H1 (cell line): Measurements from ENCODE around the gene EML5. TPM values are rescaled to one million over a fixed set of nuclear protein-coding genes. Genes with fewer than 3 reads are reported as not detected.

Experiments
- CTCF ChIA-PET: fragments of 300-600 bp; sonication (Branson Sonifier 250); formaldehyde crosslinking; loops from one replicate; lab custom pipeline; 2021; ENCODE audit not compliant: partially characterized antibody; lab: Charles Lee
- POLR2A ChIA-PET: fragments of 300-600 bp; sonication (Branson Sonifier 250); formaldehyde crosslinking; loops from one replicate; lab custom pipeline; 2021; ENCODE audit warnings: inconsistent platforms; ENCODE audit not compliant: partially characterized antibody; lab: Charles Lee
- DNase-seq, 2 experiments: peaks; one replicate each; pipeline versions ENCODE4 v3.0.0 to v3.0.0-alpha.2; 2010 to 2022; ENCODE audit warnings: low spot score in 2 of 2, low read depth in 1 of 2, mixed read lengths in 1 of 2
- FAIRE-seq: peaks from 2 replicates; lab custom pipeline; 2011; peaks lifted over from hg19 to GRCh38; lab: Jason Lieb, UNC
- H2AFZ ChIP-seq: 2 replicates; pipeline ENCODE4 v1.8.1; 2012; ENCODE audit warnings: low read length, inconsistent platforms
- H2AK5ac ChIP-seq: 2 replicates; pipeline ENCODE4 v1.6.1; 2013; ENCODE audit warnings: low read depth, low read length
- H2BK120ac ChIP-seq: replicated peaks from 2 replicates; pipeline ENCODE3; 2013; ENCODE audit warnings: low read depth, low read length, inconsistent platforms
- H2BK12ac ChIP-seq: 2 replicates; pipeline ENCODE4 v1.6.1; 2013; ENCODE audit warnings: low read depth, low read length
- H2BK15ac ChIP-seq: 2 replicates; pipeline ENCODE4 v1.6.1; 2013; ENCODE audit warnings: low read length
- H2BK20ac ChIP-seq: 2 replicates; pipeline ENCODE4 v1.6.1; 2013; ENCODE audit warnings: low read length
- H2BK5ac ChIP-seq: 2 replicates; pipeline ENCODE4 v1.6.1; 2013; ENCODE audit warnings: low read depth, low read length
- H3K14ac ChIP-seq: 2 replicates; pipeline ENCODE4 v1.6.1; 2013; ENCODE audit warnings: inconsistent platforms; ENCODE audit not compliant: insufficient read length
- H3K18ac ChIP-seq: 2 replicates; pipeline ENCODE4 v1.6.1; 2013; ENCODE audit warnings: low read length; ENCODE audit errors: extremely low read depth
- H3K23ac ChIP-seq: 2 replicates; pipeline ENCODE4 v1.6.1; 2013; ENCODE audit warnings: inconsistent platforms; ENCODE audit not compliant: insufficient read length
- H3K23me2 ChIP-seq: 2 replicates; pipeline ENCODE4 v1.6.1; 2013; ENCODE audit warnings: low read depth, low read length
- H3K27ac ChIP-seq: 2 replicates; pipeline ENCODE4 v1.6.1; 2011; ENCODE audit warnings: low read depth, low read length, inconsistent platforms
- H3K27me3 ChIP-seq, 4 experiments: replicated peaks in 1 of 4; 1 replicate in 1 of 4; 2 replicates in 3 of 4; pipeline versions ENCODE4 v1.6.1 to v1.8.1; 2011 to 2013; ENCODE audit warnings: low read length in 3 of 4, mild to moderate bottlenecking in 3 of 4, inconsistent platforms in 2 of 4, mixed read lengths in 2 of 4, moderate library complexity in 1 of 4; ENCODE audit not compliant: control insufficient read depth in 3 of 4, insufficient read depth in 3 of 4; ENCODE audit errors: extremely low read depth in 1 of 4
- H3K36me3 ChIP-seq, 4 experiments: 2 replicates each; pipeline versions ENCODE4 v1.6.1 to v1.8.1; 2011 to 2013; ENCODE audit warnings: mild to moderate bottlenecking in 4 of 4, low read length in 3 of 4, moderate library complexity in 2 of 4, control low read depth in 1 of 4, inconsistent platforms in 1 of 4; ENCODE audit not compliant: insufficient read depth in 4 of 4, control insufficient read depth in 2 of 4
- H3K4ac ChIP-seq: replicated peaks from 2 replicates; pipeline ENCODE3; 2013; ENCODE audit warnings: low read length, low read depth, mixed read lengths, inconsistent platforms; ENCODE audit not compliant: insufficient read length
- H3K4me1 ChIP-seq, 4 experiments: replicated peaks in 1 of 4; 1 replicate in 1 of 4; 2 replicates in 3 of 4; pipeline versions ENCODE4 v1.6.1 to v1.8.1; 2011 to 2013; ENCODE audit warnings: low read length in 3 of 4, inconsistent platforms in 2 of 4, mixed read lengths in 1 of 4; ENCODE audit not compliant: insufficient read depth in 4 of 4, control insufficient read depth in 3 of 4
- H3K4me2 ChIP-seq, 2 experiments: 2 replicates each; pipeline versions ENCODE4 v1.6.1 to v1.8.1; 2011 to 2013; ENCODE audit warnings: low read depth in 2 of 2, low read length in 2 of 2, control low read depth in 1 of 2, inconsistent platforms in 1 of 2, mild to moderate bottlenecking in 1 of 2; ENCODE audit not compliant: insufficient read depth in 1 of 2
- H3K4me3 ChIP-seq, 4 experiments: fragments of 200-600, 300-600 bp in 1 of 4; sonication (generic), shearing (Covaris generic), sonication (Bioruptor Twin) in 1 of 4; 2 replicates each; pipeline versions ENCODE4 v1.5.1 to v1.8.1; 2011 to 2016; ENCODE audit warnings: low read length in 4 of 4, low read depth in 3 of 4, control low read depth in 2 of 4, inconsistent platforms in 2 of 4, mild to moderate bottlenecking in 2 of 4, mixed read lengths in 1 of 4, moderate library complexity in 1 of 4; ENCODE audit not compliant: insufficient read depth in 2 of 4; ENCODE audit errors: extremely low read depth in 1 of 4
- H3K56ac ChIP-seq: replicated peaks from 2 replicates; pipeline ENCODE3; 2013; ENCODE audit warnings: low read depth, mild to moderate bottlenecking, mixed read lengths, low read length, inconsistent platforms; ENCODE audit not compliant: insufficient read length
- H3K79me1 ChIP-seq: 2 replicates; pipeline ENCODE4 v1.6.1; 2013; ENCODE audit warnings: low read depth, low read length, control low read depth
- H3K79me2 ChIP-seq, 2 experiments: 2 replicates each; pipeline versions ENCODE4 v1.6.1 to v1.8.1; 2012 to 2013; ENCODE audit warnings: low read length in 2 of 2, mild to moderate bottlenecking in 2 of 2, inconsistent platforms in 1 of 2; ENCODE audit not compliant: insufficient read depth in 2 of 2, control insufficient read depth in 1 of 2
- H3K9ac ChIP-seq, 4 experiments: replicated peaks in 1 of 4; 1 replicate in 1 of 4; 2 replicates in 3 of 4; pipeline versions ENCODE4 v1.6.1 to v1.8.1; 2011 to 2013; ENCODE audit warnings: low read depth in 3 of 4, low read length in 3 of 4, control low read depth in 2 of 4, mild to moderate bottlenecking in 2 of 4, moderate library complexity in 2 of 4, inconsistent platforms in 1 of 4; ENCODE audit errors: extremely low read depth in 1 of 4
- H3K9me3 ChIP-seq, 2 experiments: 2 replicates each; pipeline versions ENCODE4 v1.6.1 to v1.8.1; 2012 to 2013; ENCODE audit warnings: mild to moderate bottlenecking in 2 of 2, moderate library complexity in 2 of 2, control low read depth in 1 of 2, inconsistent platforms in 1 of 2, low read depth in 1 of 2, low read length in 1 of 2, mixed read lengths in 1 of 2; ENCODE audit not compliant: insufficient read depth in 2 of 2
- H4K20me1 ChIP-seq, 2 experiments: replicated peaks in 1 of 2; 2 replicates each; pipeline versions ENCODE3 to v1.8.1; 2011 to 2013; ENCODE audit warnings: inconsistent platforms in 2 of 2, low read length in 2 of 2, mild to moderate bottlenecking in 1 of 2; ENCODE audit not compliant: insufficient read depth in 2 of 2, control insufficient read depth in 1 of 2
- H4K5ac ChIP-seq: 2 replicates; pipeline ENCODE4 v1.6.1; 2013; ENCODE audit warnings: low read length, low read depth, mixed read lengths, inconsistent platforms; ENCODE audit not compliant: insufficient read length
- H4K8ac ChIP-seq: 2 replicates; pipeline ENCODE4 v1.8.0; 2013; ENCODE audit warnings: mild to moderate bottlenecking, moderate library complexity, low read length, inconsistent platforms; ENCODE audit not compliant: insufficient read depth; ENCODE audit errors: extremely low read depth
- H4K91ac ChIP-seq: replicated peaks from 2 replicates; pipeline ENCODE3; 2013; ENCODE audit warnings: low read length, mixed read lengths, inconsistent platforms; ENCODE audit not compliant: insufficient read length
- BRCA1 ChIP-seq: IDR thresholded peaks from 2 replicates; pipeline ENCODE4 v1.6.1; 2012; ENCODE audit warnings: low read depth, low read length, improper control_type of control experiment
- WGBS, 2 experiments: shearing (Covaris generic) in 1 of 2; methylation state at CpG; one replicate each; pipeline versions ENCODE4 v1.1.6 to v1.1.7; 2013 to 2015; ENCODE audit warnings: low lambda C conversion rate in 2 of 2, mixed read lengths in 2 of 2, inconsistent platforms in 1 of 2, low coverage in 1 of 2, missing lambda C conversion rate in 1 of 2; ENCODE audit not compliant: insufficient replicate concordance in 2 of 2, insufficient coverage in 1 of 2, insufficient read length in 1 of 2; ENCODE audit errors: extremely low coverage in 1 of 2, missing lambda C conversion rate in 1 of 2; 5-methylcytosine and 5-hydroxymethylcytosine counted together
- polyA plus RNA-seq, 7 experiments: library from polyadenylated mRNA; depleted of rRNA in 3 of 7; stranded (reverse) in 5 of 7; unstranded in 2 of 7; fragments of >200 nt in 5 of 7; fragments of 200-250 nt in 2 of 7; gene quantifications; 1 replicate in 5 of 7; 2 replicates in 1 of 7; 4 replicates in 1 of 7; pipeline versions ENCODE4 v1.2.1 to v1.2.3, GENCODE V29; 2011 to 2013; ENCODE audit warnings: missing spikeins in 2 of 7, mixed read lengths in 2 of 7
- total RNA-seq: library from RNA; stranded (reverse); fragmentation: NEBNext Ultra II Directional; extraction: Animal tissue kit (Norgen Biotek cat#: 25700); gene quantifications from 2 replicates; pipeline ENCODE4 v1.2.1, GENCODE V29; 2021

EML5 gene
- total and polyA plus RNA-seq, 2 of the 8 experiments (the other 6 are each of a cell fraction or from before 2014, with no cell fraction given) = 0.39 to 0.88 TPM

DNA sequence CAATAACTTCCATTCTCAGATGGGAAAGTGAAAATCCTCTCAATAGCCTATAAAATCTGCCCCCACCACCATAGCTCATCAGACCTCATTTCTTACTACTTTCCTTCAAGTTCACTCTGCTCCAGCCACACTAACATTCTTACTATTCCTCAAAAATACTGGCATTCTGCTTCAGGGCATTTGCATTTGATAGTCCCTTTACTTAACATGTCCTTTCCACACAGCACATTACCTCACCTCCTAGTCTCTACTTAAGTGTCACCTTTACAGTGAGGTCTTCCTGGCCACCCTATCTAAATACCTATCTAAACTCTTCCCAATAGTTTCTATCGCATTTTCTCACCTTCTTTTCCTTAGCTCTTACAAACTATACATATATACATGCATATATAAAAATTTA, 6.8 kb downstream of the EML5 start:
- Histone ChIP-seq H2AK5ac (no peak overlapping the region), H3K4ac (no peak overlapping the region), H3K36me3 (peaks cover 0 to 4% (median 0%) of the 10 kb centered on the region in 4 experiments; a peak in 1 of 8 replicates), H4K5ac (no peak overlapping the region), H3K4me3 (no peak overlapping the region), H3K23me2 (no peaks in the 10 kb centered on the region), H3K56ac (no peak overlapping the region), H3K4me2 (no peak overlapping the region), H2BK20ac (no peak overlapping the region), H2BK12ac (no peak overlapping the region), H3K14ac (no peak overlapping the region), H3K9ac (no peak overlapping the region), H2BK15ac (no peak overlapping the region), H3K79me1 (no peaks in the 10 kb centered on the region), H4K91ac (no peak overlapping the region), H3K18ac (no peak overlapping the region; the same call in 1 of the 2 replicates), H2BK5ac (no peak overlapping the region), H3K79me2 (no peaks in the 10 kb centered on the region), H4K20me1 (no peaks in the 10 kb centered on the region), H3K4me1 (no peaks in the 10 kb centered on the region), H3K27me3 (peaks cover 0 to 14% (median 5%) of the 10 kb centered on the region in 4 experiments; a peak in 5 of 7 replicates), H4K8ac (no peak overlapping the region), H2AFZ (no peak overlapping the region), H3K9me3 (peaks cover 17 to 23% of the 10 kb centered on the region in 2 experiments), H2BK120ac (no peak overlapping the region), H3K27ac (no peak overlapping the region), H3K23ac (no peak overlapping the region)
- no peak for DNase-seq
- POLR2A ChIA-PET = no interaction called here
- no peak for FAIRE-seq
- WGBS, 2 experiments = 89 to 100% methylated on average over 1 of the region's 1 CpG
- no peak for TF ChIP-seq BRCA1
- CTCF ChIA-PET = no interaction called here
